GM06990 (cell line): ENCODE measurements around the gene ENTPD8.

Experiments
- DNase-seq: peaks from one replicate; pipeline ENCODE4 v3.0.0-alpha.2; 2011; ENCODE audit not compliant: insufficient read length; ENCODE audit errors: extremely low read depth
- H3K27me3 ChIP-seq: replicated peaks from 2 replicates; pipeline ENCODE4 v1.6.0; 2011; ENCODE audit warnings: low read length; ENCODE audit not compliant: control insufficient read depth, insufficient read depth
- H3K36me3 ChIP-seq: 2 replicates; pipeline ENCODE4 v1.5.1; 2011; ENCODE audit warnings: low read length; ENCODE audit not compliant: control insufficient read depth, insufficient read depth
- H3K4me3 ChIP-seq: replicated peaks from 2 replicates; pipeline ENCODE4 v1.5.1; 2011; ENCODE audit warnings: low read depth, mild to moderate bottlenecking, control low read depth, low read length
- CTCF ChIP-seq: IDR thresholded peaks from 2 replicates; pipeline ENCODE4 v1.5.1; 2011; ENCODE audit warnings: low read length, control low read depth, mild to moderate bottlenecking, inconsistent platforms; ENCODE audit not compliant: insufficient read depth, poor library complexity, severe bottlenecking

ENTPD8 gene, protein sequence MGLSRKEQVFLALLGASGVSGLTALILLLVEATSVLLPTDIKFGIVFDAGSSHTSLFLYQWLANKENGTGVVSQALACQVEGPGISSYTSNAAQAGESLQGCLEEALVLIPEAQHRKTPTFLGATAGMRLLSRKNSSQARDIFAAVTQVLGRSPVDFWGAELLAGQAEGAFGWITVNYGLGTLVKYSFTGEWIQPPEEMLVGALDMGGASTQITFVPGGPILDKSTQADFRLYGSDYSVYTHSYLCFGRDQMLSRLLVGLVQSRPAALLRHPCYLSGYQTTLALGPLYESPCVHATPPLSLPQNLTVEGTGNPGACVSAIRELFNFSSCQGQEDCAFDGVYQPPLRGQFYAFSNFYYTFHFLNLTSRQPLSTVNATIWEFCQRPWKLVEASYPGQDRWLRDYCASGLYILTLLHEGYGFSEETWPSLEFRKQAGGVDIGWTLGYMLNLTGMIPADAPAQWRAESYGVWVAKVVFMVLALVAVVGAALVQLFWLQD

GRCh38 chr9:137441289-137441934, at the start of gene ENTPD8:
Gene ENTPD8, minus strand, starts transcription at chr9:137441357. Its CDS starts 3,072 bp downstream, at chr9:137438285.
- no peak for DNase-seq
- peak within 1 kb of the TSS; percentile 35; the same call in 1 of the 2 replicates for H3K4me3 ChIP-seq
- no peak for TF ChIP-seq CTCF

GRCh38 chr9:137490532-137491186, 49.5 kb upstream of the ENTPD8 start:
- Histone ChIP-seq H3K36me3 (no peaks in the 10 kb centered on the region), H3K4me3 (no peak overlapping the region), H3K27me3 (no peaks in the 10 kb centered on the region)
- no peak for TF ChIP-seq CTCF
- DNase-seq: no peak

More at GRCh38 chr9:137441289-137441934, at the start of gene ENTPD8:
- Histone ChIP-seq H3K36me3 (no peaks in the 10 kb centered on the region), H3K27me3 (no peaks in the 10 kb centered on the region)

DNA sequence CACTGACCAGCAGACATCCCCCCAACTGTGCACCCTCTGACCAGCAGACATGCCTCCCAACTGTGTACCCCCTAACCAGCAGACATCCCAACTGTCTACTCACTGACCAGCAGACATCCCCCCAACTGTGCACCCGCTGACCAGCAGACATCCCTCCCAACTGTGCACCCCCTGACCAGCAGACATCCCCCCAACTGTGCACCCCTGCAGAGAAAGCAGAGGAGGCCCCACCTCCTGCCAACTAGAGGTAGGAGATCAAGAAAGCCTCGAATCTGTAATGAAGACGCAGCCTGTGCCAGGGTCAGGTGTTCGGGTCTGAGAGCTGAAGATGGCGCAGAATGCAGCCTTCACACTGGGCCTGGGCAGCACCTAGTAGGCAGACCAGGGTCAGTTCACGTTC, 47.7 kb upstream of the ENTPD8 start:
- no peaks in the 10 kb centered on the region for H3K27me3 ChIP-seq
- DNase-seq: no peak
- TF ChIP-seq CTCF: no peak
- no peaks in the 10 kb centered on the region for H3K36me3 ChIP-seq
- H3K4me3 ChIP-seq: no peak overlapping the region

DNA sequence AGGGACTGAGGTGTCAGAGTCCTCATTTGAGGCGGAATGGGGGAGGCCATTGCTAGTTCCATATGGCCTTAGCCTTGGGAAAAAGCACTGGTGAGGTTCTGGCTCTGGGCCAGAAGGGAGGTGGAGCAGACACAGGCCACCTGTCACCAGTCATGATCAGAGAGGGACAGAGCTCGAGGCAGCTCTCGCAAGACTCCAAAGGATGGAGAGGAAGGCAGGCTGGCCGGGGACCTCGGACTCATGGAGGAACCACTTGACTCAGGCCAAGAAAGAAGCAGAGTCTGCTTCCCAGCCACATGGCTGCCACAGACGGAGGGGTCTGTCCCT, 47.1 kb upstream of the ENTPD8 start:
- H3K4me3 ChIP-seq: no peak overlapping the region
- no peaks in the 10 kb centered on the region for H3K27me3 ChIP-seq
- DNase-seq: no peak
- no peak for TF ChIP-seq CTCF
- H3K36me3 ChIP-seq: no peaks in the 10 kb centered on the region

DNA sequence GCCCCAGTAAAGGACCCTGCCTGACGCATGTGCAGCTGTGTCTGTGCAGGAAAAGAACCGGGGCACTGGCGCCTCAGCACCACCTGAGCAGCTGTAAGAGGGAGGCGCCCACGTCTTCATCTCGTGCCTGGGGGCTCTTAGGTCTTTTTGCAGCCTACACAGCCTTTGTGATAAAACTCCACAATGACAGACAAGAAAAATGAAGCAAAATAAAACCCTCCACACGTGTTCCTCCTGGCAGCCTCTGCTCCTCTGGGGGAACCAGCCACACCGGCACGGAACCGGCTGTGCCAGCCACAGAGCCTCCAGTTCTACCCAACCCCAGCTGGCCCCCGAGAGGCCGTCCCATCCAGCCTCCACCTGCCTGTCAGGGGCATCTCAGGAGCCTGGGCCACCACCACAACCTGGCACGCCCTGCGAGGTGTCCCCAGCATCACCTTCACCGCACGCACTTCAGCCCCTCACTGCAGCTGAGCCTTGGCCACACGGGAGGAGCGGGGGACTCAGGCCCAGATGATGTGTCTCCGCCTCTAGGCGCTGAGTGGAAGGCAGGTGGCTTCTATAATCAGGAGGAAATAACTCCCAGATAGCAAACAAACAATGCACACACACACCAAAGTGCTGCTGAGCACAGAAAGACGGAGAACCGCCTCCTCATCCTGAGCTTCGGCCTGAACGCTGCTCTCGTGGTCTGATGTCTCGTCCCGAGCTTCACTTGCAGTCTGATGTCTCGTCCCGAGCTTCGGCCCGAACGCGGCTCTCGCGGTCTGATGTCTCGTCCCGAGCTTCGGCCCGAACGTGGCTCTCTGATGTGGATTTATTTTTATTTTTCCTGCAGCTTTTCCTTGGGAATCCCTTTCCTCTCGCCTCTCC, 46.5 kb upstream of the ENTPD8 start:
- no peak for TF ChIP-seq CTCF
- no peaks in the 10 kb centered on the region for H3K36me3 ChIP-seq
- DNase-seq: no peak
- no peak overlapping the region for H3K4me3 ChIP-seq
- H3K27me3 ChIP-seq: no peaks in the 10 kb centered on the region
